ENCODE measurements around the gene GSK3A. TPM values are rescaled to one million over a fixed set of nuclear protein-coding genes. Genes with fewer than 3 reads are reported as not detected.

GSK3A gene
- total and polyA plus RNA-seq, 9 of the 15 experiments (the other 6 are each of a cell fraction or from before 2014, with no cell fraction given), result 0.62 to 90.7 (median 33.3) TPM

DNA sequence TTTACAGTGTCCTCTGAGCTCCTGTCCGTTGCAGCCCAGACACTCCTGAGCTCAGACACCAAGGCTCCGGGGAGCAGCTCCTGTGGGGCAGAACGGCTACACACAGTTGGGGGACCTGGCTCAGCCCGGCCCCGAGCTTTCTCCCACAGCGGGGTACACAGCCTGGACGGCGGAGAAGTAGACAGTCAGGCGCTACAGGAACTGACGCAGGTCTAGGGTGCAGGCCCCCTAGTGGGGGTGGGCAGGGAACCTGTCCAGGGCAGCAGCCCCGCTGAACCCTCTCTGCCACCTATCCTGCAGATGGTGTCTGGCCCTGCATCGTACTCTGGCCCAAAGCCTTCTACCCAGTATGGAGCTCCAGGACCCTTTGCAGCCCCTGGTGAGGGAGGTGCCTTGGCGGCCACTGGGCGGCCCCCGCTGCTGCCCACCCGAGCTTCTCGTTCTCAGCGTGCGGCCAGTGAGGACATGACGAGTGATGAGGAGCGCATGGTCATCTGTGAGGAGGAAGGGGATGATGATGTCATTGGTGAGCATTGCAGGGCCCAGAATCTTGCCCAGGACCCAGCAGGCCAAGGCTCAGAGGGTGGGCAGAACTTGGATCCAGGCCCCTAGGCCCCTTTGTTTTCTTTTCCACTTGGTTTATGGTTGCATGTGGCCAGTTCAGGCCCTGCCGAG is 46.6 kb upstream of the GSK3A start:
- no peaks in the 10 kb centered on the region for H3K27me3 ChIP-seq (ENCODE audit: control insufficient read depth in 2 of 2, insufficient read depth in 2 of 2, low read length in 2 of 2)
- DNase-seq (ENCODE audit: extremely low read depth in 1 of 4, low spot score in 3 of 4) (no peak), FAIRE-seq (no peak), ATAC-seq (no peak)
- H3K4me2 ChIP-seq (ENCODE audit: insufficient read depth, low read length), result no peak overlapping the region
- H3K79me2 ChIP-seq (ENCODE audit: control insufficient read depth, insufficient read depth, low read length), result peaks cover 25% of the 10 kb centered on the region
- ChIA-PET CTCF (ENCODE audit: low intra/inter-chr PET ratio) (no interaction called here), POLR2A (interaction anchor here (1.8 kb wide), 1 partner anchor 13 kb away, joined by 6 read pairs; the partner anchor contains the start of genes PAFAH1B3 and PRR19)
- BruUV-seq (replicated peaks), result no TSS peak
- no peaks in the 10 kb centered on the region for H3K9me3 ChIP-seq (replicated peaks; ENCODE audit: control insufficient read depth, insufficient read depth, low read depth, low read length)
- in situ Hi-C loops (cut with MboI) (no loop called here), intact Hi-C loops (cut with micrococcal nuclease) (no loop called here)
- no peaks in the 10 kb centered on the region for H3K9me1 ChIP-seq (ENCODE audit: control insufficient read depth, insufficient read depth, low read length)
- peak overlapping the region in 1 of 2 experiments; percentile 45; a peak in 2 of 4 replicates for H3K9ac ChIP-seq (ENCODE audit: insufficient read depth in 1 of 2, low read depth in 2 of 2, low read length in 2 of 2)
- H4K20me1 ChIP-seq (replicated peaks; ENCODE audit: control insufficient read depth, insufficient read depth, low read length), result 0 out of 2 replicates have a peak, but pooled peaks cover 8% of the 10 kb centered on the region
- peaks cover 75% of the 10 kb centered on the region; the same call in 2 of the 3 replicates for H3K36me3 ChIP-seq (ENCODE audit: control insufficient read depth, insufficient read depth, low read length)
- no peak overlapping the region for H3K4me3 ChIP-seq
- 94% methylated on average over 20 of the region's 22 CpGs for WGBS (ENCODE audit: insufficient coverage, low coverage, missing lambda C conversion rate)
- H3K27ac ChIP-seq (ENCODE audit: extremely low read depth, low read depth, low read length), result no peak overlapping the region
- no peak overlapping the region for H2AFZ ChIP-seq (ENCODE audit: low read depth, low read length)
- peaks cover 16 to 85% of the 10 kb centered on the region in 2 experiments; a peak in 4 of 5 replicates for H3K4me1 ChIP-seq (replicated peaks in 1 of 2; ENCODE audit: control insufficient read depth in 2 of 2, insufficient read depth in 2 of 2, low read length in 2 of 2)
- TF ChIP-seq, protein P1, sequence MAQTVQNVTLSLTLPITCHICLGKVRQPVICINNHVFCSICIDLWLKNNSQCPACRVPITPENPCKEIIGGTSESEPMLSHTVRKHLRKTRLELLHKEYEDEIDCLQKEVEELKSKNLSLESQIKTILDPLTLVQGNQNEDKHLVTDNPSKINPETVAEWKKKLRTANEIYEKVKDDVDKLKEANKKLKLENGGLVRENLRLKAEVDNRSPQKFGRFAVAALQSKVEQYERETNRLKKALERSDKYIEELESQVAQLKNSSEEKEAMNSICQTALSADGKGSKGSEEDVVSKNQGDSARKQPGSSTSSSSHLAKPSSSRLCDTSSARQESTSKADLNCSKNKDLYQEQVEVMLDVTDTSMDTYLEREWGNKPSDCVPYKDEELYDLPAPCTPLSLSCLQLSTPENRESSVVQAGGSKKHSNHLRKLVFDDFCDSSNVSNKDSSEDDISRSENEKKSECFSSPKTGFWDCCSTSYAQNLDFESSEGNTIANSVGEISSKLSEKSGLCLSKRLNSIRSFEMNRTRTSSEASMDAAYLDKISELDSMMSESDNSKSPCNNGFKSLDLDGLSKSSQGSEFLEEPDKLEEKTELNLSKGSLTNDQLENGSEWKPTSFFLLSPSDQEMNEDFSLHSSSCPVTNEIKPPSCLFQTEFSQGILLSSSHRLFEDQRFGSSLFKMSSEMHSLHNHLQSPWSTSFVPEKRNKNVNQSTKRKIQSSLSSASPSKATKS (CRISPR knock-in tag; IDR thresholded peaks at IDR 0.05), result no peak
- TF ChIP-seq ZNF224 (CRISPR knock-in tag; IDR thresholded peaks at IDR 0.05), result no peak
- TF ChIP-seq, protein P2, sequence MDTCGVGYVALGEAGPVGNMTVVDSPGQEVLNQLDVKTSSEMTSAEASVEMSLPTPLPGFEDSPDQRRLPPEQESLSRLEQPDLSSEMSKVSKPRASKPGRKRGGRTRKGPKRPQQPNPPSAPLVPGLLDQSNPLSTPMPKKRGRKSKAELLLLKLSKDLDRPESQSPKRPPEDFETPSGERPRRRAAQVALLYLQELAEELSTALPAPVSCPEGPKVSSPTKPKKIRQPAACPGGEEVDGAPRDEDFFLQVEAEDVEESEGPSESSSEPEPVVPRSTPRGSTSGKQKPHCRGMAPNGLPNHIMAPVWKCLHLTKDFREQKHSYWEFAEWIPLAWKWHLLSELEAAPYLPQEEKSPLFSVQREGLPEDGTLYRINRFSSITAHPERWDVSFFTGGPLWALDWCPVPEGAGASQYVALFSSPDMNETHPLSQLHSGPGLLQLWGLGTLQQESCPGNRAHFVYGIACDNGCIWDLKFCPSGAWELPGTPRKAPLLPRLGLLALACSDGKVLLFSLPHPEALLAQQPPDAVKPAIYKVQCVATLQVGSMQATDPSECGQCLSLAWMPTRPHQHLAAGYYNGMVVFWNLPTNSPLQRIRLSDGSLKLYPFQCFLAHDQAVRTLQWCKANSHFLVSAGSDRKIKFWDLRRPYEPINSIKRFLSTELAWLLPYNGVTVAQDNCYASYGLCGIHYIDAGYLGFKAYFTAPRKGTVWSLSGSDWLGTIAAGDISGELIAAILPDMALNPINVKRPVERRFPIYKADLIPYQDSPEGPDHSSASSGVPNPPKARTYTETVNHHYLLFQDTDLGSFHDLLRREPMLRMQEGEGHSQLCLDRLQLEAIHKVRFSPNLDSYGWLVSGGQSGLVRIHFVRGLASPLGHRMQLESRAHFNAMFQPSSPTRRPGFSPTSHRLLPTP (IDR thresholded peaks at IDR 0.05; ENCODE audit: borderline replicate concordance, extremely low read depth, insufficient read length), result no peak
- TF ChIP-seq, protein P3, sequence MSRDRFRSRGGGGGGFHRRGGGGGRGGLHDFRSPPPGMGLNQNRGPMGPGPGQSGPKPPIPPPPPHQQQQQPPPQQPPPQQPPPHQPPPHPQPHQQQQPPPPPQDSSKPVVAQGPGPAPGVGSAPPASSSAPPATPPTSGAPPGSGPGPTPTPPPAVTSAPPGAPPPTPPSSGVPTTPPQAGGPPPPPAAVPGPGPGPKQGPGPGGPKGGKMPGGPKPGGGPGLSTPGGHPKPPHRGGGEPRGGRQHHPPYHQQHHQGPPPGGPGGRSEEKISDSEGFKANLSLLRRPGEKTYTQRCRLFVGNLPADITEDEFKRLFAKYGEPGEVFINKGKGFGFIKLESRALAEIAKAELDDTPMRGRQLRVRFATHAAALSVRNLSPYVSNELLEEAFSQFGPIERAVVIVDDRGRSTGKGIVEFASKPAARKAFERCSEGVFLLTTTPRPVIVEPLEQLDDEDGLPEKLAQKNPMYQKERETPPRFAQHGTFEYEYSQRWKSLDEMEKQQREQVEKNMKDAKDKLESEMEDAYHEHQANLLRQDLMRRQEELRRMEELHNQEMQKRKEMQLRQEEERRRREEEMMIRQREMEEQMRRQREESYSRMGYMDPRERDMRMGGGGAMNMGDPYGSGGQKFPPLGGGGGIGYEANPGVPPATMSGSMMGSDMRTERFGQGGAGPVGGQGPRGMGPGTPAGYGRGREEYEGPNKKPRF (IDR thresholded peaks at IDR 0.05; ENCODE audit: low read depth, low read length), result no peak
- TF ChIP-seq, protein P4, sequence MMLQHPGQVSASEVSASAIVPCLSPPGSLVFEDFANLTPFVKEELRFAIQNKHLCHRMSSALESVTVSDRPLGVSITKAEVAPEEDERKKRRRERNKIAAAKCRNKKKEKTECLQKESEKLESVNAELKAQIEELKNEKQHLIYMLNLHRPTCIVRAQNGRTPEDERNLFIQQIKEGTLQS (IDR thresholded peaks at IDR 0.05), result 0 out of 2 replicates have a peak, but pooled peaks have one; percentile 21
- TF ChIP-seq, protein P4 (CRISPR knock-in tag; conservative IDR thresholded peaks at IDR 0.05), result no peak
- TF ChIP-seq CSDE1 (IDR thresholded peaks at IDR 0.05), result no peak
- TF ChIP-seq NFIX (CRISPR knock-in tag; IDR thresholded peaks at IDR 0.05; ENCODE audit: low read depth), result no peak
- TF ChIP-seq, protein P5, sequence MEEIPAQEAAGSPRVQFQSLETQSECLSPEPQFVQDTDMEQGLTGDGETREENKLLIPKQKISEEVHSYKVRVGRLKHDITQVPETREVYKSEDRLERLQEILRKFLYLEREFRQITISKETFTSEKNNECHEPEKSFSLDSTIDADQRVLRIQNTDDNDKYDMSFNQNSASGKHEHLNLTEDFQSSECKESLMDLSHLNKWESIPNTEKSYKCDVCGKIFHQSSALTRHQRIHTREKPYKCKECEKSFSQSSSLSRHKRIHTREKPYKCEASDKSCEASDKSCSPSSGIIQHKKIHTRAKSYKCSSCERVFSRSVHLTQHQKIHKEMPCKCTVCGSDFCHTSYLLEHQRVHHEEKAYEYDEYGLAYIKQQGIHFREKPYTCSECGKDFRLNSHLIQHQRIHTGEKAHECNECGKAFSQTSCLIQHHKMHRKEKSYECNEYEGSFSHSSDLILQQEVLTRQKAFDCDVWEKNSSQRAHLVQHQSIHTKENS (CRISPR knock-in tag; IDR thresholded peaks at IDR 0.05), result no peak
- TF ChIP-seq MYNN (IDR thresholded peaks at IDR 0.05), result no peak
- TF ChIP-seq MYNN (CRISPR knock-in tag; IDR thresholded peaks at IDR 0.05), result no peak
